Immature natural killer cell (primary cell): ENCODE data around the gene PEMT. TPM values are rescaled to one million over a fixed set of nuclear protein-coding genes. Genes with fewer than 3 reads are reported as not detected.

Experiments used
- DNase-seq, 3 donors: peaks; one replicate each; pipeline ENCODE4 v3.0.0; 2022; ENCODE audit warnings: mixed read lengths in 1 of 3
- H3K27ac Mint-ChIP-seq, 6 donors: one replicate each; pipeline ENCODE4 v1.8.0; 2020; ENCODE audit warnings: mixed read lengths in 6 of 6, mild to moderate bottlenecking in 5 of 6, inconsistent platforms in 4 of 6, moderate library complexity in 3 of 6
- H3K27me3 Mint-ChIP-seq, 3 donors: one replicate each; pipeline ENCODE4 v1.8.0; 2020 to 2021; ENCODE audit warnings: low read depth in 3 of 3, mild to moderate bottlenecking in 3 of 3, mixed read lengths in 3 of 3, moderate library complexity in 3 of 3, inconsistent platforms in 1 of 3
- H3K36me3 Mint-ChIP-seq, 3 donors: one replicate each; pipeline ENCODE4 v1.8.0; 2020; ENCODE audit warnings: mixed read lengths in 3 of 3, inconsistent platforms in 2 of 3, mild to moderate bottlenecking in 2 of 3
- H3K4me1 Mint-ChIP-seq, 2 donors: one replicate each; pipeline ENCODE4 v1.8.0; 2020; ENCODE audit warnings: inconsistent platforms in 2 of 2, mild to moderate bottlenecking in 2 of 2, mixed read lengths in 2 of 2, moderate library complexity in 1 of 2
- H3K4me3 Mint-ChIP-seq, 5 donors: one replicate each; pipeline ENCODE4 v1.8.0; 2020; ENCODE audit warnings: mild to moderate bottlenecking in 5 of 5, mixed read lengths in 5 of 5, inconsistent platforms in 3 of 5, moderate library complexity in 3 of 5
- H3K9me3 Mint-ChIP-seq, 6 donors: one replicate each; pipeline ENCODE4 v1.8.0; 2020; ENCODE audit warnings: mild to moderate bottlenecking in 6 of 6, mixed read lengths in 6 of 6, inconsistent platforms in 4 of 6, moderate library complexity in 3 of 6
- polyA plus RNA-seq, 3 donors: library from polyadenylated mRNA; unstranded; fragments of 300-500 nt; fragmentation: Illumina TruSeq; gene quantifications; one replicate each; pipeline ENCODE4 v1.2.3, GENCODE V29; 2021

PEMT gene
- polyA plus RNA-seq, 3 donors from 2014 or later: 18.0 to 41.6 (median 31.4) TPM

DNA sequence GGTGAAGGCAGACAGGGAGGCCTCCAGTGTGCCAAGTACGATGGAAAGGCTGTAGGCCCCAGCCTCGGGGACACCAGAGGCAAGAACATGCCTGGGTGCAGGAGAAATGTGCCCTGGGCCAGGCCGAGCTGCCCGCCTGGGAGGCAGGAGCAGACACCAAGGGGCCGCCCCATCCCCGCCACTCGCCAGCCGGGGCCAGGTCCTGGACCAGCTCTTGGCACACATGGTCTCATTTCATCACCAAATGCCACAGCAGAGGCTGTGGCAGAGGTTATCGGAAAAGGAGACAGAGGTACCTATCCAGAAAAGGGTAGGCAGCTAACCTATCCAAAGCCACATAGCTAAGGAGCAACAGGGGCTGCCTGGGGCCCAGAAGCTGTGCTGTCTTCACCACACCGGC, 31.3 kb downstream of the PEMT start:
- DNase-seq: no peak
- peaks cover 0 to 1% (median 0%) of the 10 kb centered on the region in 3 donors for H3K27me3 Mint-ChIP-seq
- H3K36me3 Mint-ChIP-seq: no peaks in the 10 kb centered on the region
- H3K9me3 Mint-ChIP-seq: no peaks in the 10 kb centered on the region
- H3K27ac Mint-ChIP-seq: no peak overlapping the region
- no peaks in the 10 kb centered on the region for H3K4me1 Mint-ChIP-seq
- H3K4me3 Mint-ChIP-seq: no peak overlapping the region

DNA sequence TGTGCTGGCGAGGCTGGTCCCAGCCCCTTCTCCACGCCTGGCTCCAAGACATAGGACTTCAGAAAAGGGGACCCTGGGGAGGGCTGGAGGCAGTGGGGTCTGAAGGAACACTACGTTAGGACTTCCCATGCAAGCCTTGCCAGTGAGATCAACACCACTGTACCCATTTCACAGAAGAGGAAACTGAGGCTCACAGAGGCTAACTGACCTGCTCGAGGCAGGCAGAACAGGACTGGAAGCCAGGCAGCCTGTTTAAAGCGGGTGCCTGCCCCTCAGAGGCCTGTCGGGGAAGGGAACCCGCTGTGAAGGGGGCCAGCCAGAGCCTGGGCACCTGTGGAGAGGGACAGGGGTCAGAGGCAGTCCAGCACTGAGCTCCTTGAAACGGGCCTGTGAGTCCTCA, 32.3 kb downstream of the PEMT start:
- Mint-ChIP-seq H3K27me3 (peaks cover 0 to 1% (median 0%) of the 10 kb centered on the region in 3 donors), H3K36me3 (no peaks in the 10 kb centered on the region), H3K4me1 (no peaks in the 10 kb centered on the region), H3K27ac (no peak overlapping the region), H3K9me3 (no peaks in the 10 kb centered on the region), H3K4me3 (no peak overlapping the region)
- DNase-seq: no peak

DNA sequence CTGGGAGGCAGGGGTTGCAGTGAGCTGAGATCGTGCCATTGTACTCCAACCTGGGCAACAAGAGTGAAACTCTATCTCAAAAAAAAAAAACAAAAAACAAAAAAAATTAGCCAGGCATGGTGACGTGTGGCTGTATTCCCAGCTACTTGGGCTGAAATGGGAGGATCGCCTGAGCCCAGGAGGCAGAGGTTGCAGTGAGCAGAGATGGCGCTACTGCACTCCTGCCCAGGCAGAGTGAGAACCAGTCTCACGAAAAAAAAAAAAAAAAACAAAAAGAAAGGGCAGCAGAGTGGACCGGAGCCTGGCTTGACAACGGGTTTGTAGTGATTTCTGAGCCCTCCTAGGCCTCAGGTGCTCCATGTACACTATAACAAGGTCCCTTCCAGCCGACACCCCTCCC, 33.1 kb downstream of the PEMT start:
- Mint-ChIP-seq H3K27me3 (peaks cover 0 to 1% (median 0%) of the 10 kb centered on the region in 3 donors), H3K9me3 (no peaks in the 10 kb centered on the region), H3K27ac (no peak overlapping the region), H3K4me3 (no peak overlapping the region), H3K4me1 (no peaks in the 10 kb centered on the region), H3K36me3 (no peaks in the 10 kb centered on the region)
- DNase-seq: no peak

DNA sequence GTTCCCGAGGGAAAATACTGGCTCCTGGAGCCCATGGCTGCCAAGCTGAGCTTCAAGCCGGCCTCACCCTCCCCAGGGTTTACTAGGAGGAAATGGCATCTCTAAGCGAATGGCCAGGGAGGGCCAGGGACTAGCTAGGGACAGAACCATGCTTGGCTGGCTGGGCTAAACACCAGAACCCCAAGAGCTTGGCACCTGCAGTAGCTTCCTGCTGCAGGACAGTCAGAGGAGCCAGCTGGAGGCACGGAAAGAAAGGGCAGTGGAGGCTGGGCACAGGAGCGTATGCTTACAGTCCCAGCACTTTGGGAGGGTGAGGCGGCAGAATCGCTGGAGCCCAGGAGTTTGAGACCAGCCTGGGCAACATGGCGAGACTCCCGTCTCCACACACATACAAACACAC, 33.7 kb downstream of the PEMT start:
- no peaks in the 10 kb centered on the region for H3K36me3 Mint-ChIP-seq
- no peak overlapping the region for H3K4me3 Mint-ChIP-seq
- no peak for DNase-seq
- peak overlapping the region in 1 of 6 donors; percentile 14 for H3K27ac Mint-ChIP-seq
- H3K27me3 Mint-ChIP-seq: peaks cover 0 to 1% (median 0%) of the 10 kb centered on the region in 3 donors
- no peaks in the 10 kb centered on the region for H3K4me1 Mint-ChIP-seq
- H3K9me3 Mint-ChIP-seq: no peaks in the 10 kb centered on the region

DNA sequence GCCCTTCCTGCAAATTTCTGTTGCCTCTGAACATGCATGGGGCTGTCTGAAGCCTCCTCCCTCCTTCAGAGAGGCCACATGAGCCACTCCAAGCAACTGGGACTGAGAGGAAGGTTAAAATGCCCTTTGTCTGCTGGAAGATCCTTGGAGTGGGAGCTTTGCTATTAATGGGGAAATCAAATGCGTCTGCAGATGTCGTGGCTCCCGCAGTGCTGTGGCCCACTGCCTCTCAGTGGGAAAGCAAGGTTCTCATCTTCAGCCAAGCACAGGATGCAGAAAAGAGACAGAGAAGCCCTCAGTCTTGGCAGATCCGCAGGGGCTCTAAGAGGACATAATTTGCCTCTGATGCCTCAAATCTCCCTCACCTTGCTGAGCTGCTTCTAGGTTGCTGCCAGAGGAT, 34.8 kb downstream of the PEMT start:
- no peak overlapping the region for H3K4me3 Mint-ChIP-seq
- no peak for DNase-seq
- H3K27ac Mint-ChIP-seq: no peak overlapping the region
- no peaks in the 10 kb centered on the region for H3K4me1 Mint-ChIP-seq
- no peaks in the 10 kb centered on the region for H3K36me3 Mint-ChIP-seq
- no peaks in the 10 kb centered on the region for H3K9me3 Mint-ChIP-seq
- peaks cover 0 to 1% (median 0%) of the 10 kb centered on the region in 3 donors for H3K27me3 Mint-ChIP-seq

DNA sequence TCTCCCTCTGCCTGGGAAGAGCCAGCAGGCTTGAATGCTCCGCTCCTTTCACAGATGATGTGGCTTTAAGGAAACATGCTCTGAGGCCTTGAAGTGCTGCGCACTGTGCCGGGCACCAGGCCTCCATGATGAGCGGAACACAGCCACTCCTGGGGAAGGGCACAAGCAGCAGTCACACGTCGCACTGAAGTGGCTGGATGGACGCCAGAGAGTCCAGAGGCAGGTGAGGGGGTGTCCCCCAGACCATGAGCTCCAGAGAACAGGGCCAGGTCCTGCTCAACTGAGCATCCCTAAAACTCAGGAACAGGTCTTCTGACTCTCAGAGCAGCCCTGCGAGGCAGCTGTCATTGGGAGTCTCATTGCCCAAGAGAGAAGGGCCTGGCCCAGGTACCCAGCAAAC, 35.6 kb downstream of the PEMT start:
- H3K27me3 Mint-ChIP-seq: peaks cover 0 to 1% (median 0%) of the 10 kb centered on the region in 3 donors
- no peaks in the 10 kb centered on the region for H3K4me1 Mint-ChIP-seq
- DNase-seq: no peak
- H3K4me3 Mint-ChIP-seq: no peak overlapping the region
- no peak overlapping the region for H3K27ac Mint-ChIP-seq
- H3K36me3 Mint-ChIP-seq: no peaks in the 10 kb centered on the region
- H3K9me3 Mint-ChIP-seq: no peaks in the 10 kb centered on the region

DNA sequence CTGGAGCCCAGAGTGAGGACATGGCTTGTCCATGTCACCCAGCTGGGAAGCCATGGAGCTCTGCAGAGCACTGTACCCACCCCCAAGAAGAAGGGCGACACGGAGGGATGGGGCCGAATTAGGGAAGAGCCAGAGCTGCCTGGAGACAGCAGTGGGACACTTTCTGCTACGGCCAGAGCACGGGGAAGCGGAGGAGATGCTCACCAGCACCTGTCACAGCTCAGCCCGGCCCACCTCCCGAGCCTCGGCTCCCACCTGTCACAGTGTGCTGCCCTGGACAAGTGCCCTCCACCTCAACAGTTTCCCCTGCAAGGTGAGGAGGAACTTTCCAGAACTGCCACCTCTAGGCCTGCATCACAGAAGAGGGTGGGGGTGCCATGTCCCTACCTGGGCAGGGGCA, 36.4 kb downstream of the PEMT start:
- no peaks in the 10 kb centered on the region for H3K9me3 Mint-ChIP-seq
- H3K4me1 Mint-ChIP-seq: no peaks in the 10 kb centered on the region
- no peak for DNase-seq
- H3K27ac Mint-ChIP-seq: no peak overlapping the region
- H3K27me3 Mint-ChIP-seq: peaks cover 0 to 1% (median 0%) of the 10 kb centered on the region in 3 donors
- no peak overlapping the region for H3K4me3 Mint-ChIP-seq
- no peaks in the 10 kb centered on the region for H3K36me3 Mint-ChIP-seq

DNA sequence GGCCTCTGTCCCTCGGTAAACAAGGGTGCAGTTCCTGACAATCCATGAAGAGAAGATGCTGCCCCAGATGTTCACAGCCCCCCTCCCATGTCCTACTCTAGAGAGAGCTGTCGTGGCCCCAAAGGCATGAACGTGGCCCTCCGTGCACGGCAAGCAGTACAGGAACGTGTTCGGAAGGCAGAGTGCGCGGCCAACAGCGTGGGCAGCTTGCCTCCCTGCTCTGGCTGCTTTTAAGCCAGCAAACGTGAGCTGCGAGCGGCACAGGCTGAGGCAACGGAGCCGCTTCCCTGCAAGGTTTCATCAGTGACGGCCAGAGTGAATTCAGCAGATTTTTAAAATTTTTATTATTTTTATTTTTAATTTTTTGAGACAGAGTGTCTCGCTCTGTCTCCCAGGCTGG, 37.2 kb downstream of the PEMT start:
- no peak for DNase-seq
- Mint-ChIP-seq H3K4me1 (no peaks in the 10 kb centered on the region), H3K9me3 (no peaks in the 10 kb centered on the region), H3K27ac (no peak overlapping the region), H3K36me3 (no peaks in the 10 kb centered on the region), H3K4me3 (no peak overlapping the region), H3K27me3 (peaks cover 0 to 3% (median 2%) of the 10 kb centered on the region in 3 donors)

DNA sequence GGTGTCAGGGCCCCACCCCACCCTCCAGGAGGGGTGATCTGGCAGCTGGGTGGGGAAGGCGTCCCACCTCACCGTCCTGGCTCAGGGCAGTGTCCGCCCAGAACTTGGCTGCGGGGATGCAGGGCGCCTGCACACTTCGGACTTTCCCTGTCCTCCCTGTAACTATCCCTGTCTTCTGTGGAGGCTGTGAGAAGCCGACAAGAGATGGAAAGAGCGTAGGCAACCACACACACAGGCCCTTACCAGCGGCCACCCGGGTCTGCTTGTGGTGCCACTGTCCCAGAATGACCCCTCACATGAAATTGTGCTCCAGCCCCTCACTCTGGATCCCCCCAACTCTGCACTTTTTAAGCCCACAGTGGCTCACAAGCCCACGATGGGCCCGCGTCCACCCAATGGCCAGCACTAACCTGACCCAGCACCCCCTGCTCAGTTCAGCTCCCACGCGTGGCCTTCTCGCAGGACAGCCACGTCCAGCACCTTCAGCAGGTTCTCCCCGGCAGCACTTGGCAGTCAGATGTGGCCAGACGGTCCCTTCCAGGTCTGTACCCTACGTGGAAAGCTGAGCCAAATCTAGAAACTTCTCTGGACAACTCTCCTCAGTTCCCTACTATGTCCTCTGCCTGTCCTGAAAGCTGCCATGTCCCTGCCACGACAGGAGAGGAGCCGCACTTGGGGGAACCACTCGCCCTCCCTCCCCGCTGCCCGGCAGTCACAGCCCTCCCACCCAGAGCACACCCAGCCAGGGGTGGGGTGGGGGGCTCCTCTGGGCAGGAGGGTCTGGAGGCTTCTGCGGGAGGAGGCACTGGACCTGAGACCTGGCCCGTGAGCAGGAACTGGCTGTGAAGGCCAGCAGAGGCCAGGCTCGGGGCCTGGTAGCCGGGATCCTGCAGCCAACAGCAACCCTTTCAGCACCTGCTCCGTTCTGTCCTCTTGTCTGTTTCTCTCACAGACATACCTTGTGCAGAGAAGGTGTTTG, 38.0 kb downstream of the PEMT start:
- H3K36me3 Mint-ChIP-seq: no peaks in the 10 kb centered on the region
- no peak overlapping the region for H3K4me3 Mint-ChIP-seq
- H3K9me3 Mint-ChIP-seq: no peaks in the 10 kb centered on the region
- H3K27me3 Mint-ChIP-seq: peaks cover 0 to 3% (median 2%) of the 10 kb centered on the region in 3 donors
- no peak for DNase-seq
- H3K4me1 Mint-ChIP-seq: no peaks in the 10 kb centered on the region
- H3K27ac Mint-ChIP-seq: no peak overlapping the region

DNA sequence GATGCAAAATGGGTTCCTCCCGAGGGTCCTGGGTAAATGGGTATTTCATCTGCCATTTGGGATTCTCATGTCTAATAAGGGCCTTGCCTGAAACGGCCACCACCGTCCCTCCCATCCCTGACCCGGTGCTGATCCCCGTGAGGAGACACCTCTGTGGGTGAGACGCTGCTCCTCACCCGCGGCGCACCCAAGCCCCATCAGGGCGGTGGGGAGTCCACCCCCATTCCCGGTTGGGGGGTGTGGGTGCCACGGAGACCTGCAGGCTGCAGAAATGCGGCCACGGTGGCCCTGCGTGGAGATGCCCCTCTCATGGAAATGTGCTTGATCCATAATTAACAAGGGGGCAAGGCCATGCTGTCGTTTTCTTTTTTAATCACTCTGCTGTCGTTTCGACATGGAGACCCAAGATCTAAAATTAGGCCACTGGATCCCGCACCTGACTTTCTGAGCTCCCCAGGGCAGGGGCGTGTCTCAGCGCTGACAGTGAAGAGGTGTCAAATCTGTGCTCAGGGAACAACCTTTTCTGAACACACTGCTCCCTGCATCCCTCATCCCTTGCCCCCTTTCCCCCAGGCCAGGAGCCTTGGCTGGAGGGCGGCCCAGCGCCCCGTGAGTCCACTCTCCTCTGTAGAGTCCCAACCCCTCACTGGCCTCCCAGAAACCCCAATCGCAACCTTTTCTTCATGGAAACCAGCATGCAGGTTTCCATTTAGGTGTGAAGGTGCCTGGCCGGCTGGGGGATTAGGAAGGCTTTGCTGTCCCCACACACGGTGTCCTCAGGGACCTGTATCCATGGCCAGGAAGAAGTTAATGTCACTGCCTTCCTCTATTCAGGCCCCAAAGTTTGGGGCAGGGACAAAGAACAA, 38.9 kb downstream of the PEMT start:
- no peaks in the 10 kb centered on the region for H3K9me3 Mint-ChIP-seq
- peaks cover 0 to 3% (median 2%) of the 10 kb centered on the region in 3 donors for H3K27me3 Mint-ChIP-seq
- no peak overlapping the region for H3K27ac Mint-ChIP-seq
- no peak for DNase-seq
- no peaks in the 10 kb centered on the region for H3K4me1 Mint-ChIP-seq
- H3K36me3 Mint-ChIP-seq: no peaks in the 10 kb centered on the region
- H3K4me3 Mint-ChIP-seq: no peak overlapping the region

DNA sequence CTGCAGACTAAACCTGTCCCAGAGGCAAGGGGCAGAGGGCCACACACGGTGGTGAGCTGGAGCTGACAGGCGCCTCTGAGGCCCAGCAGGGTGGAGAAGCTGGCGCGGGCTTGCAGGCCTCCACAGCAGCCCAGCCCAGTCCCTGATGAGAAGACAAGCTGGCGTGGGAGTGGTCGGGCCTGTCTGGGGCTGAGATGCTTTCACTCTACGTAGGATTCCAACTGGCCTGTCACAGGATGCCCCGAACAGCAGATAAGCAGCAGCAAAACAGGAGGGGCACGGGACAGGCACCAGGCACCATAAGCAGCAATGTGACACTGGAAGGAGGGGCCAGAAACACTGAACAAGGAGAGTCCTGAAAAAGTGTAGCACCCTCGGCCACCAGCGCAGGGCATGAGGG, 40.1 kb downstream of the PEMT start:
- no peaks in the 10 kb centered on the region for H3K9me3 Mint-ChIP-seq
- DNase-seq: no peak
- H3K36me3 Mint-ChIP-seq: no peaks in the 10 kb centered on the region
- no peak overlapping the region for H3K27ac Mint-ChIP-seq
- no peak overlapping the region for H3K4me3 Mint-ChIP-seq
- no peaks in the 10 kb centered on the region for H3K4me1 Mint-ChIP-seq
- H3K27me3 Mint-ChIP-seq: peaks cover 0 to 2% (median 2%) of the 10 kb centered on the region in 3 donors

DNA sequence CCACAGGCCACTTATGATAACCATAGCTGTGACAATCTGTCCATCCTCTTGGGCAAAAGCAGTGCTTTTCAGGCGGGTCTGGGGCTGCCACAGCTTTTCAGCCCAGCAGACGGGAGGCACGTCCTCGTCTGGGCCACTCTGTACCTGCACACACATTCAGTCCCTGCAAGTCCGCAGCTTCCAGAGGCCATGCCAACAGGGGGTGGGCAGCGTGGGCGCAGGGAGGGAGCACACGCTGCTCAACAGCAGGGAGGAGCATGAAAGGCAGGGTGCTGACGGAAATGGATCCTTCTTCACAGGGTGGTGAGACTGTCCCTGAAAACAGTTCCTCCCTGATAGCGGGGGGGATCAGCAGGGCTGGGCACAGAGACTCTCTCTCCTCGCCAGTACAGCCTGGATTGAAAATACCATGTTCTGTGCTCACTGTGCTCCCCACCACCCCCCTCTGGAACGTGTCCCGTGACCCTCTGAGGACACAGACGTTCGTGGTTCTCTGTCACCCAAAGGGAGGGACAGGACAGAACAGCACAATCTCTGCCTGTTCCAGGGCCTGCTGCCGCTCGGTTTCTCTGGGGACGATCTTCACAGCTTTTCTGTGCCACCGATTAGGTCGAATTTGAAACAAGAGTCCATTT, 41.7 kb downstream of the PEMT start:
- no peaks in the 10 kb centered on the region for H3K4me1 Mint-ChIP-seq
- no peak overlapping the region for H3K4me3 Mint-ChIP-seq
- no peak overlapping the region for H3K27ac Mint-ChIP-seq
- no peaks in the 10 kb centered on the region for H3K36me3 Mint-ChIP-seq
- H3K27me3 Mint-ChIP-seq: peaks cover 0 to 3% (median 2%) of the 10 kb centered on the region in 3 donors
- DNase-seq: no peak
- H3K9me3 Mint-ChIP-seq: no peaks in the 10 kb centered on the region

DNA sequence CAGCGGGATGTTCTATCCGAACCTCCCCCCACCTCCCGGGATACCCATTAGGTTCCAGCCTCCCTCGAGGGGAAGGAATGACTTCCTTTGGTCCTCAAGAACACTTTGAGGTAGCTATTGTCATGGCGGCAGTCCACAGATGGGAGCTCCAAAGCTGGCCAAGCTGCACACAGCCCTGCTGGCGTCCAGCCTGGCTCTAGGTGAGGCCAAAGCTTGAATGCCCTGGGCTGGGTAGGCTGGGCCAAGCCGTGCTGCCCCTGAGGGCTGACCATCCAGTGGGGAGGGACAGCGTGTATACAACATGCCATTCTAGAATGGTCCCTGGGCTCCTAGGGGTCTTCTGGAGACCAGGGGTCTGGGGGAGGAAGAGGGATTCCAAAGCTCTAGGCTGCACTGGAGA, 43.5 kb downstream of the PEMT start:
- H3K4me3 Mint-ChIP-seq: no peak overlapping the region
- no peaks in the 10 kb centered on the region for H3K36me3 Mint-ChIP-seq
- no peak for DNase-seq
- H3K27ac Mint-ChIP-seq: no peak overlapping the region
- H3K27me3 Mint-ChIP-seq: peaks cover 0 to 3% (median 2%) of the 10 kb centered on the region in 3 donors
- H3K4me1 Mint-ChIP-seq: no peaks in the 10 kb centered on the region
- H3K9me3 Mint-ChIP-seq: no peaks in the 10 kb centered on the region
